ENCODE measurements around the gene CSE1L. TPM values are rescaled to one million over a fixed set of nuclear protein-coding genes. Genes with fewer than 3 reads are reported as not detected.

The CSE1L gene
- total RNA-seq, 1 experiment from 2014 or later: 246 TPM

DNA sequence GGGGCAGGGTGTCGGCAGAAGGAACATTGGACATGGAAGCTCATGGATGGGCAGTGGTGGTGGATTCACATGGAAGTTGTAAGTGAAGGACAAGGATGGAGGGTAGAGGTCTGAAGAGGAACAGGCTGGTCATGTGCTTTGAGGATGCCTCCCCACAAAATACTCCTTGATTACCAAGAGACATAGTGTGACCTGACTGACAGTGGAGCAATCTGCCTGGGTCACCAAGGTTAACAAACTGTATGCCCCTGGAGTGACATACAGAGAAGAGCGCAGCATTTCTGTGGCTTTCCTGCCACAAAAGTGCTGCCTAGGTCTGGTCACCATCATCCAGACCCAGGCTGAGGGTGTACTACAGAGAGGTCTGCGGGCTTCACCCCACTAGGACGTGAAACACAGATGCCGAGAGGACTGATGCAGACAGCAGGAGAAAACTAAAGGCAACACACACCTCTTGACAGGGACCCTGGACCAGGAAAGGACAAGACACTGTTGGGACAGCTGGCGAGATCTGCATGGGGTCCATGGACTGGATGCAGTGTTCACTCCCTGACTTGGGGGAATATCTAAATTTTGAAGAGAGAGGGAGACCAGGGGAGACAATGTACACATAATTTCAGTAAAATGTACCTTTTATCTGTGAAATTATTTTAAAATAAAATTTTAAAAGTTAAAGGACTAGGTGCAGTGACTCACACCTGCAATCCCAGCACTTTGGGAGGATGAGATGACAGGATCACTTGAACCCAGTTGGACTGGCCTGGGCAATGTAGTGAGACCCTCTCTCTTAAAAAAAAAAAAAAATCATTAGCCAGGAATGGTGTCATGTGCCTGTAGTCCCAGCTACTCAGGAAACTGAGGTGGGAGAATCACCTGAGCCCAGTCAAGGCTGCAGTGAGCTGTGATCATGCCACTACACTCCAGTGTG, 64.9 kb downstream of the CSE1L start:
- H2AK5ac ChIP-seq (ENCODE audit: insufficient read length, low read length): no peak overlapping the region
- Mint-ChIP-seq H3K36me3 (ENCODE audit: insufficient read depth in 1 of 3, low read depth in 3 of 3) (peaks cover 18 to 40% (median 39%) of the 10 kb centered on the region in 3 experiments; a peak in 6 of 7 replicates), H3K4me3 (no peak overlapping the region), H3K4me1 (no peaks in the 10 kb centered on the region), H3K9me3 (no peaks in the 10 kb centered on the region), H3K27me3 (ENCODE audit: low read depth) (no peaks in the 10 kb centered on the region), H3K27ac (peak overlapping the region in 2 of 3 experiments; percentile 23 to 67; a peak in 4 of 7 replicates)
- no peaks in the 10 kb centered on the region for H4K20me1 ChIP-seq (ENCODE audit: control insufficient read depth, insufficient read depth, insufficient read length)
- H4K8ac ChIP-seq (replicated peaks; ENCODE audit: insufficient read length, low read depth, low read length): no peak overlapping the region
- H3K14ac ChIP-seq (ENCODE audit: insufficient read depth, low read length): no peak overlapping the region
- H3K27ac ChIP-seq (ENCODE audit: insufficient read length, low read depth, low read length): no peak overlapping the region
- no peak overlapping the region for H2BK12ac ChIP-seq (ENCODE audit: insufficient read length, low read depth, low read length)
- H3K79me2 ChIP-seq (ENCODE audit: insufficient read depth, low read length): no peaks in the 10 kb centered on the region
- H2BK20ac ChIP-seq (ENCODE audit: low read depth, low read length, poor library complexity, severe bottlenecking): no peak overlapping the region
- H3K9ac ChIP-seq (ENCODE audit: extremely low read depth, insufficient read length, low read length): no peak overlapping the region
- no peak overlapping the region for H3K4ac ChIP-seq (ENCODE audit: low read depth, low read length)
- H2BK15ac ChIP-seq (ENCODE audit: low read depth, low read length): no peak overlapping the region
- H2AFZ ChIP-seq (ENCODE audit: low read length): no peak overlapping the region
- H2BK120ac ChIP-seq (ENCODE audit: low read depth, low read length, poor library complexity, severe bottlenecking): no peak overlapping the region
- no peaks in the 10 kb centered on the region for H3K79me1 ChIP-seq (ENCODE audit: insufficient read depth, low read depth, low read length, poor library complexity, severe bottlenecking)
- no CpG with 5 or more reads among the region's 6 CpGs for WGBS (ENCODE audit: extremely low coverage, insufficient read length, low lambda C conversion rate)
- no peak for DNase-seq
- no peak overlapping the region for H4K5ac ChIP-seq (ENCODE audit: insufficient read length, low read depth, low read length)
- no peak overlapping the region for H3K23ac ChIP-seq (ENCODE audit: insufficient read length, low read depth, low read length)
- H3K9me3 ChIP-seq (ENCODE audit: control insufficient read depth, low read depth, low read length): no peaks in the 10 kb centered on the region
- H3K27me3 ChIP-seq (ENCODE audit: insufficient read depth, low read length): no peaks in the 10 kb centered on the region
- H4K91ac ChIP-seq (ENCODE audit: insufficient read length, low read depth, low read length): no peak overlapping the region
- no peaks in the 10 kb centered on the region for H3K4me1 ChIP-seq (ENCODE audit: insufficient read depth, low read length)
- H3K4me2 ChIP-seq (ENCODE audit: insufficient read depth, insufficient read length, low read length): no peak overlapping the region
- no peak overlapping the region for H3K18ac ChIP-seq (ENCODE audit: insufficient read length, low read depth, low read length)
- H2BK5ac ChIP-seq (ENCODE audit: insufficient read length, low read length): no peak overlapping the region
- no peak overlapping the region for H3K56ac ChIP-seq (ENCODE audit: insufficient read length, low read depth, low read length)
- no peak overlapping the region for H3T11ph ChIP-seq (ENCODE audit: low read length)
- no peak for TF ChIP-seq CTCF (conservative IDR thresholded peaks at IDR 0.05)
- H3K23me2 ChIP-seq (ENCODE audit: insufficient read length, low read depth, low read length, poor library complexity, severe bottlenecking): no peaks in the 10 kb centered on the region

Measured in H9 (cell line).